GM18502 (cell line): Measurements from ENCODE around the gene NMNAT2.

Source experiments
- ATAC-seq: cut with Tn5 transposase; IDR thresholded peaks from one replicate; pipeline ENCODE4 v1.9.1; 2021; ENCODE audit warnings: mild to moderate bottlenecking; ENCODE audit not compliant: unreplicated experiment, poor library complexity

Gene NMNAT2

GRCh38 chr1:183223467-183223866 lies 194.7 kb downstream of the NMNAT2 start:
- ATAC-seq: no peak

GRCh38 chr1:183222909-183223308 lies 195.3 kb downstream of the NMNAT2 start:
- ATAC-seq: no peak

- ATAC-seq: no peak
Measured at GRCh38 chr1:183219616-183220009, 198.6 kb downstream of the NMNAT2 start.

GRCh38 chr1:183218971-183219615 lies 199.1 kb downstream of the NMNAT2 start:
- no peak for ATAC-seq

- no peak for ATAC-seq
Measured at GRCh38 chr1:183218027-183218618, 200.1 kb downstream of the NMNAT2 start.

GRCh38 chr1:183215936-183216335 lies 202.2 kb downstream of the NMNAT2 start:
- no peak for ATAC-seq

- ATAC-seq: no peak
Measured at GRCh38 chr1:183215076-183215720, 203.0 kb downstream of the NMNAT2 start.

- ATAC-seq: no peak
Measured at GRCh38 chr1:183214021-183214970, 203.9 kb downstream of the NMNAT2 start.

GRCh38 chr1:183212870-183213269 lies 205.3 kb downstream of the NMNAT2 start:
- no peak for ATAC-seq

GRCh38 chr1:183210681-183211080 lies 207.5 kb downstream of the NMNAT2 start:
- no peak for ATAC-seq

- ATAC-seq: peak; percentile 69
Measured at GRCh38 chr1:183209533-183210158, 208.5 kb downstream of the NMNAT2 start.

GRCh38 chr1:183206538-183207122 lies 211.6 kb downstream of the NMNAT2 start:
- ATAC-seq: no peak

GRCh38 chr1:183205196-183205781 lies 212.9 kb downstream of the NMNAT2 start:
- no peak for ATAC-seq

GRCh38 chr1:183203094-183203493 lies 215.1 kb downstream of the NMNAT2 start:
- ATAC-seq: no peak

GRCh38 chr1:183200451-183200850 lies 217.7 kb downstream of the NMNAT2 start:
- ATAC-seq: no peak

GRCh38 chr1:183199304-183199703 lies 218.9 kb downstream of the NMNAT2 start:
- ATAC-seq: no peak

GRCh38 chr1:183198463-183198862 lies 219.7 kb downstream of the NMNAT2 start:
- no peak for ATAC-seq
